ENCODE data around the gene SPATA46. TPM values are rescaled to one million over a fixed set of nuclear protein-coding genes. Genes with fewer than 3 reads are reported as not detected.

The SPATA46 gene
- total and polyA plus RNA-seq, 12 donors, result not detected

- WGBS, 4 donors, result 92 to 100% (median 100%) methylated on average over 1 of the region's 1 CpG
- H3K27ac ChIP-seq, result no peak overlapping the region
- H3K36me3 ChIP-seq (replicated peaks in 1 of 2), result no peaks in the 10 kb centered on the region
- TF ChIP-seq POLR2A (IDR thresholded peaks at IDR 0.05) (no peak), CTCF (IDR thresholded peaks at IDR 0.05) (no peak)
- no peaks in the 10 kb centered on the region for H3K9me3 ChIP-seq (replicated peaks in 1 of 3)
- intact Hi-C loops (cut with DNase I), result no loop called here
- H3K4me3 ChIP-seq, result no peak overlapping the region
- no peaks in the 10 kb centered on the region for H3K27me3 ChIP-seq
- no peak for DNase-seq
- H3K4me1 ChIP-seq (replicated peaks in 1 of 2), result no peaks in the 10 kb centered on the region
Measured at GRCh38 chr1:162407539-162407938, 30.9 kb upstream of the SPATA46 start.

GRCh38 chr1:162406811-162407210 is 30.2 kb upstream of the SPATA46 start:
- WGBS, 4 donors, result 80 to 93% (median 89%) methylated on average over 2 of the region's 2 CpGs
- intact Hi-C loops (cut with DNase I), result no loop called here
- no peaks in the 10 kb centered on the region for H3K27me3 ChIP-seq
- no peak overlapping the region for H3K27ac ChIP-seq
- H3K9me3 ChIP-seq (replicated peaks in 1 of 3), result no peaks in the 10 kb centered on the region
- no peaks in the 10 kb centered on the region for H3K4me1 ChIP-seq (replicated peaks in 1 of 2)
- no peaks in the 10 kb centered on the region for H3K36me3 ChIP-seq (replicated peaks in 1 of 2)
- TF ChIP-seq POLR2A (IDR thresholded peaks at IDR 0.05), result no peak
- no peak for TF ChIP-seq CTCF (IDR thresholded peaks at IDR 0.05)
- DNase-seq, result no peak
- no peak overlapping the region for H3K4me3 ChIP-seq

- no peaks in the 10 kb centered on the region for H3K9me3 ChIP-seq (replicated peaks in 1 of 3)
- H3K36me3 ChIP-seq (replicated peaks in 1 of 2), result no peaks in the 10 kb centered on the region
- intact Hi-C loops (cut with DNase I), result no loop called here
- H3K27ac ChIP-seq, result no peak overlapping the region
- TF ChIP-seq CTCF (IDR thresholded peaks at IDR 0.05), result no peak
- no peak for TF ChIP-seq POLR2A (IDR thresholded peaks at IDR 0.05)
- H3K27me3 ChIP-seq, result no peaks in the 10 kb centered on the region
- 64 to 75% (median 69%) methylated on average over 5 of the region's 5 CpGs for WGBS, 4 donors
- H3K4me3 ChIP-seq, result no peak overlapping the region
- DNase-seq, result no peak
- no peaks in the 10 kb centered on the region for H3K4me1 ChIP-seq (replicated peaks in 1 of 2)
Measured at GRCh38 chr1:162405800-162406199, 29.1 kb upstream of the SPATA46 start.

GRCh38 chr1:162404550-162405160 is 28.0 kb upstream of the SPATA46 start:
- TF ChIP-seq CTCF (IDR thresholded peaks at IDR 0.05) (no peak), POLR2A (IDR thresholded peaks at IDR 0.05) (no peak)
- WGBS, 4 donors, result 66 to 75% (median 70%) methylated on average over 5 of the region's 5 CpGs
- no peak for DNase-seq
- intact Hi-C loops (cut with DNase I), result no loop called here
- Histone ChIP-seq H3K9me3 (replicated peaks in 1 of 3) (no peaks in the 10 kb centered on the region), H3K27ac (no peak overlapping the region), H3K4me3 (no peak overlapping the region), H3K36me3 (replicated peaks in 1 of 2) (no peaks in the 10 kb centered on the region), H3K27me3 (no peaks in the 10 kb centered on the region), H3K4me1 (replicated peaks in 1 of 2) (no peaks in the 10 kb centered on the region)
